Stimulated activated CD8-positive, alpha-beta memory T cell treated with anti-CD3 and anti-CD28 coated beads, Interleukin-2, amount 100 ng/mL, for 1 hour (primary cell): ENCODE measurements around the gene TTYH1.

Experiments used
- DNase-seq, 2 donors: peaks; one replicate each; pipeline ENCODE4 v3.0.0-alpha.2; 2020; ENCODE audit warnings: low read depth in 2 of 2

The TTYH1 gene

DNA sequence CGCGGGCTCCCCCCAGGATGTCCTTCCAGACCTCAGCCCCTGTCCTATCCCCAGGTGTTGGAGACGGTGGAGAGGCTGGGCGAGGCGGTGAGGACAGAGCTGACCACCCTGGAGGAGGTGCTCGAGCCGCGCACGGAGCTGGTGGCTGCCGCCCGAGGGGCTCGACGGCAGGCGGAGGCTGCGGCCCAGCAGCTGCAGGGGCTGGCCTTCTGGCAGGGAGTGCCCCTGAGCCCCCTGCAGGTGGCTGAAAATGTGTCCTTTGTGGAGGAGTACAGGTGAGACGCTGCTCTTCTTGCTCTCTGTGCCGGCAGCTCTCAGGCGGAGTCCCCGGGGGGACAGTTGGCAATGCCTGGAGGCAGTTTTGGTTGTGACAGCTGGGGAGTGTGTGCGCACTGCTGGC is 6.9 kb downstream of the TTYH1 start:
- no peak for DNase-seq

DNA sequence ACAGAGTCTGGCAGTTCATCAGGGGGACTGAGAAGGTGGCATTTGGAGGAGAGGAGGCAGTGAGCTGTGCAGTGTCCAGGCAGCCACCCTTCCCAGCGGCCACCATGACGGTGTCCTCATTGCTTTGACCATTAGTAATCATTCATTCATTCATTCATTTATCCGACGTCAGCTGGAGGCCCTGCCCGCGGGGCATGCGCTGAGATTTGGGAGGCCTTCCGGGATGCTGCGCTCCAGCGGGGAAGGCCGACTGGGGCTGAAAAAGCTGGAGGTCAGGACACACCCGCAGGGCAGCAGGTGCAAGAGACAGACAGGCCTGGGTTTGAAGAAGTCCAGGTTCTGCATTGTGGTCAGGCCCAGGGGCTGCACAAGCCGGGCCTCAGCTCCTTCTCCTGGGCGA is 8.9 kb downstream of the TTYH1 start:
- DNase-seq, result no peak

DNA sequence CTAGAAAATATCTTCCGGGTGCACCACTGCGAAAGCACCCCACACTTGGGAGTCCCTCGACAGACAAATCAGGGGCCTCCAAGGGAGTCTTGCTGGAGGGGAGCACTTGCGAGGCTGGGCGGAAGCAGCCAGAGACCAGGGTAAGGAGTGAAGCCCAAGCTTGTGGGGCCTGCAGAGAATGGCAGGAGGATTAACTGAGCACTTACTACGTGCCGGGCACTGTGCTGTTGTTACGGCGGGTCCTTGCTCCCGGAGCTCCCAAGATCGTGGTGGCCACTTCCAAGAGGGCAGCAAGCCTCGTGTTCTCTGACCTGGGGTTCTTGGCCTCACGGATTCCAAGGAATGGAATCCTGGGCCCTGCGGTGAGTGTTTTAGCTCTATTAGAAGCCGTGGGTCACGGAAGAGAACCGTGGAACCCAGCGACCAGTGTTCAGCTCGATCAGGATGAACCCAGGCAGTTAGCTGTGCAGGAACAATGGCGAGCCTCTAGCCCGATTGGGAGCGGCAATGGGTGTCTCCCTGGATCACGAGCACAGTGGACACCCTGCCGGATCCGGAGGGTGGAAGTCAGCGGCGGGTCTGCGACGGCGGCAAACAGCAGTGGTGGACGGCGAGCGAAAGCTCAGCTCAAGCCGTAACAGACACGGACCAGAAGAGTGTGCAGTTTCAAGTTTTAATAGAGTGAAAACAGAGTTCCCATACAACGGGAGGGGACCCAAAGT is 9.6 kb downstream of the TTYH1 start:
- no peak for DNase-seq

DNA sequence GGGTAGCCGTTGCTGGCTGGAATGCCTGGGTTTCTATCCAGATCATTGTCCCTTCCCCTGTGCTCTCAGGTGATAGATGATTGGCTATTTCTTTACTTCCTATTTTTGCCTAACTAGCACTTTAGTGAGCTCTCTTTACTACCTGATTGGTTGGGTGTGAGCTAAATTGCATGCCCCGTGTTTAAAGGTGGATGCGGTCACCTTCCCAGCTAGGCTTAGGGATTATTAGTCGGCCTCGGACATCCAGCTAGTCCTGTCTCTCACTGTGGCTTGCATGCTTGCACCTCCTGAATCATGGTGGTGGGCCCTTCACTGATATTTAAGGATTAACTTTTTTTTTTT is 10.1 kb downstream of the TTYH1 start:
- no peak for DNase-seq

DNA sequence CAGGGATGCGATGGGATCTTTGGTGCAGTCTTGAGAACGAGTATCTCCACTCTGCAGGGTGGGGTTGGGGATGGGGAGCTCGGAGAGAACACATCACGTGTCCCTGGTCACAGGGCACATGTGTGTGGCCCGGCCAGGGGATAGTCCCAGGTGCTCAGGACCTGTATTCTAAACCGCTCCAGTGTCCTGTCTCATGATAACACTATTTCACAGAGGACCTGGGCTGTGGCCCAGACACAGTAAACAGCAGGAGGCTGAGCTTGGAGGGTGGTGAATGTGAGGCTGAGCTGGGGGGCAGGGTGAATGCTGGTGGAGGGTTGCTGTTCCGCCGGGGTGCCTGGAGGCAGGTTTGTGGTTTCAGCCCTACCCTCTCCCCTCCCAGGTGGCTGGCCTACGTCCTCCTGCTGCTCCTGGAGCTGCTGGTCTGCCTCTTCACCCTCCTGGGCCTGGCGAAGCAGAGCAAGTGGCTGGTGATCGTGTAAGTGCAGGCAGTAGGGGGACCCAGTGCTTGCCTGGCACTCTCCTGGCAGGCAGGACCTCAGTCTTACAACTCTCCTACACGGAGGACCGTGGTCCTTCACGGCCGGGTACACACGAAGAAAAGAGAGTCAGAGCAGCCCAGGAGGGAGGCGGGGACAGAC is 11.1 kb downstream of the TTYH1 start:
- DNase-seq, result no peak

DNA sequence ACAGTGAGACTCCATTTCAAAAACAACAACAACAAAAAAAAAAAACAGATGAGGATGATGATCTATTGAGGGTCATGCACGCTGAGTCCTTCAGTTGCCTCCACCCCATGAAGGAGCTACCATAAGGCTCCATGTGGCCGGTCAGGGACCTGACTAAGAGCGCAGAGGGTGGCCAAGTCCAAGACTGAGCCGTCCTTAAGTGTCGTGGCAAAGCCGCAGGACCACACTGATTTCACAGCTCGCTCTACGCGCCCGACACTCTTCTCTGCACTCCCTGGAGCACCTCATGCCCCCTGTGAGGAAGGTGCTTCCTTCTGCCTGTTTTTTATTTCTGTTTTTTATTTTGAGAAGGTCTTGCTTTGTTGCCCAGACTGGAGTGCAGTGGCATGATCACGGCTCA is 12.3 kb downstream of the TTYH1 start:
- no peak for DNase-seq

DNA sequence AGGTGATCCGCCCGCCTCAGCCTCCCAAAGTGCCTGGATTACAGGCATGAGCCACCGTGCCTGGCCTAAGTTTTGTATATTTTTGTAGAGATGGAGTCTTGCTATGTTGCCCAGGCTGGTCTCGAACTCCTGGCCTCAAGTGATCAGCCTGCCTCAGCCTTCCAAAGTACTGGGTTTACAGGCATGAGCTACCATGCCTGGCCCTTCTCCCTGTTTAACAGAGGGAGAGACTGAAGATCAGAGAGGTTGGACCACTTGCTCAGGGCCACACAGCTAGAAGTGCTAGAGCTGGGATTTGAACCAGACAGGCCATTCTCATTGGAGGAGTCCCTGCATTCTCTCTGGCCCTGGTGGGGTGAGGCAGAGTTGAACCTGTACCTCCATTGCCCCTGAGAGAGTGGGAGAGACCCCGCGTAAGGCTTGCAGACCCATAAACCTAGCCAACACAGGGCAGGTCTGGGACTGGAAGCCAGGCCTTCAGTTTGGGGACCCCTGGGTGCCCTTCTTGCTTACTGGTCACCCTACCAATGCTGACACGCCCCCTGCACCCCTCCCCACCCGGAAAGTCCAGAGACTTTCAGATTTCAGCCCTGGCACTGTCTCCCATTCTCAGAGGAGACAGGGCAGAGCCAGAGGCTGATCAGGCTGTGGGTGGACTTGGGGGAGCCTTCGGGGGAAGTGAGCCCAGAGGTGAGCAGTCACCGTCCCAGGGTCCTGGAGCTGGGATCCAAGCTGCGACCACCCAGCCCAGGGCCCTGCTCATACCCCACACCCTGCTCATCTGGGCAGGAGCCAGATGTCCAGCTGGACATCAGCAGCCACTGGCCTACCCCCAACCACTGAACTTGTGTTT is 13.3 kb downstream of the TTYH1 start:
- DNase-seq, result no peak

DNA sequence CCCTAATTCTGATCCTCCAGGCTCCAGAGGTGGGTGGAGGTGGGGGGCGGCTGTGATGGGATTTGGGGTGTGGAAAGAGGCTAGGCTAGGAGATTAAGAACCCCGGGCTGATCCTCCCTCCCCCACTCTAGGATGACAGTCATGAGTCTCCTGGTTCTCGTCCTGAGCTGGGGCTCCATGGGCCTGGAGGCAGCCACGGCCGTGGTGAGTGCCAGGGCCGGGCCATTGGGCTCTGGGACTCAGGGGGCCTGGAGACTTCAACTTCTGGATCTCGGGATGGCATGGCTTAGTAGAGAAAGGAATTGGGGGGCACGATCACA is 13.9 kb downstream of the TTYH1 start:
- DNase-seq, result no peak

DNA sequence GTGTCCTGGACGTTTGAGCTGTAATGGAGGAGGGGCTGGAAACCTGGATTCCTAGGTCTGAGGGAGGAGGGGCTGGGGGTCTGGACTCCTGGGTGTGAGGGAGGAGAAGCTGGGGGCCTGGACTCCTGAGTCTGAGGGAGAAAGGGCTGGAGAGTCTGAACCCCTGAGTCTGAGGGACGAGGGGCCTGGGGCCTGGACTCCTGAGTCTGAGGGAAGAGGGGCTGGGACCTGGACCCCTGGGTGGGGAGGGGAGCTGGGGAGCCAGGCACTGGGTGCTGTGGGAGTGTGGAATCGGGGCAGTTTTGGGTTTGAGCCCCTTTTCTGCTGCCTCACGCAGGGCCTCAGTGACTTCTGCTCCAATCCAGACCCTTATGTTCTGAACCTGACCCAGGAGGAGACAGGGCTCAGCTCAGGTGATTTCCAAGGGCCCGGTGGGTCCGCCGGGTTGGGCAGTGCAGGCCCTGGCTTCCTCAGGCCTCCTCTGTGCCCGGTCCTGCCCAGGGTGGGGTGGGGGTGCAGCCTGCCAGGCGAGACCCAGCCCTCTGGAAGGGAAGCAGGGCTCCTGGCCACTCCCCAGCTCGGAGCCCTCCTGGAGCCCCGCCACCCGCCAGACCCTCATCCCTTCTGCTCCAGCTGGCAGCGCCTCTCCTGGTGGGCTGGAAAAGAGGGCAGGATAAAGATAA is 14.4 kb downstream of the TTYH1 start:
- no peak for DNase-seq

DNA sequence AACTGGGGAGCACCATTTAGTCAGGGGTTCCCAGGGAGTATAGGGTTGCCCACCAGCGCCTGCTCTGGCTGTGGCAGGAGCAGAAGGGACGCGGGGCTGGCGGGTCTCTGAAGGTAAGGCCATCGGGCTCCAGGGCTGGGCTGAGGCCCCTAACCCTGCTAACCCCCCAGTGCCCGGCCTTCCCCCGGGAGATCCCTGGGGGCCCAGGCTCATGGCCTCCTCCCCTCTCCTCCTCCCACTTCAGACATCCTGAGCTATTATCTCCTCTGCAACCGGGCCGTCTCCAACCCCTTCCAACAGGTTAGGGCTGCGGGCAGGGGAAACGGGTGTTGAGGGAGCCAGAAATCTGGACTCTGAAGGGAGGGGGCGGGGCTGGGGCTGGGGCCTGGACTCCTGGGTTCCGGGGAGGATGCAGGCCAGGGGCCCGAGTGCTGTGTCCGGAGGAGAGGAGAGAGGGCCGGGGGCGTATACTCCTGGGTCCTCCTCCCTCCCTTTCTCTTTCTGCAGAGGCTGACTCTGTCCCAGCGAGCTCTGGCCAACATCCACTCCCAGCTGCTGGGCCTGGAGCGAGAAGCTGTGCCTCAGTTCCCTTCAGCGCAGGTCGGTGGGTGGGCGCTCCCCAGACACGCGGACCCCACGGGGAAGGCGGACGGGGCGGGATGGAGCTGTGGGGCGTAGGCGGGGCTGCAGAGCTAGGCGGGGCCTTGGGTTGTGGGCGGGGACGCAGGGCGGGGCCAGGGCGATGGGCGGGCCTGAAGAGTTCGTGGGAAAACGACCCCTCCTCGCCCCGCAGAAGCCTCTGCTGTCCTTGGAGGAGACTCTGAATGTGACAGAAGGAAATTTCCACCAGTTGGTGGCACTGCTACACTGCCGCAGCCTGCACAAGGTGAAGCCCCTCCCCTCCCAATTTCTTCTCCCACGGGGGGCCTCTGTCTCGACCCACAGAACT is 15.3 kb downstream of the TTYH1 start:
- peak in 1 of 2 donors; percentile 16 for DNase-seq

DNA sequence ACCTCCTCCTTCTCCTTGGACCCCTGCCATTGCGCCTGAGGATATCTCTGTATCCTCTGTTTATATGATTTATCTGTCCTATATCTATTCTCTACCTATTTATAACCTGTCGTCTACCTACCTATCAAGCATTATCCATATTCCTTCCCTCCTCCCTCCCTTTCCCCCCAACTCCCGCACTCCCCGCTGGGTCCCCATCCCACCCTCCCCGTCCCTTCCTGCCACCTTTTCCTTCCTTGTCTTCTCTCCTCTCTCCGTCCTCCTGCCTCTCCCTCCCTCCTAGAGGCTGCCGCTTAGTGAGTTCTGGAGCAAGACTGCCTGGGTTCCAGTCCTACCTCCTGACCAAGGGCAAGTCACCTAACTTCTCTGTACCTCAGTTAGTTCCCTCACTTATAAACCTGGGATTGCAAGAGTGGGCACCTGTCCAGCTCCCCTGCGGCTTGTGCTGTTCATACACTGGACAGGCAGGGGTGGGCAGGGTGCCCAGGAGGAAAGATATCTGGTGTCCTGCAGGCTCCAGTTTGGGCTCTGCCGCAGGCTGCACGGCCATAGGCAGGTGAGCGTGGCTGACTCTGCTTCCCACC is 16.1 kb downstream of the TTYH1 start:
- no peak for DNase-seq

DNA sequence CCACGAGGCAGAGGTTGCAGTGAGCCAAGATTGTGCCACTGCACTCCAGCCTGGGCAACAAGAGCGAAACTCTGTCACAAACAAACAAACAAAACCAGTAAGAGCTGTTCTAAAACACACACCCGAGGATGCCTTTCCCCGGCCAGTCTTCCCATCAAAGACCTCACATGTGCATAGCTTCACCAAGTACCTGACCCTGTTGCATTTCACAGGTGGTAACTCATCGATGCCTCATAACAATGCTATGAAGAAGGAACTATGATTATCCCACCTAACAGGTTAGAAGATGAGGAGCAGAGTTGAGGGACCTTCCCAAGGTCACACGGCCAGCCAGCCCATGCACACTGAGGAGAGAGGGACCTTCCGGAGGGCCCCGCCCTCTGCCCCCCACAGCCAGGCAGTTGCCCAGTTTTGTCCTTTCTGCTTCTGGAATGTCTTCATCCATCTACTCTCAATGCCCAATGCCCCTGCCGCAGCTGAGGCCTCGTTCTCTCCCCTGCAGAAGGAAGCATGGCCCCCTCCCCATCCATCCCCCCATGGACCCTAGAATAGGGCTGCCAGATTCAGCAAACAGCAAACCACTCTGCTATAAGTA is 17.0 kb downstream of the TTYH1 start:
- DNase-seq, result no peak

DNA sequence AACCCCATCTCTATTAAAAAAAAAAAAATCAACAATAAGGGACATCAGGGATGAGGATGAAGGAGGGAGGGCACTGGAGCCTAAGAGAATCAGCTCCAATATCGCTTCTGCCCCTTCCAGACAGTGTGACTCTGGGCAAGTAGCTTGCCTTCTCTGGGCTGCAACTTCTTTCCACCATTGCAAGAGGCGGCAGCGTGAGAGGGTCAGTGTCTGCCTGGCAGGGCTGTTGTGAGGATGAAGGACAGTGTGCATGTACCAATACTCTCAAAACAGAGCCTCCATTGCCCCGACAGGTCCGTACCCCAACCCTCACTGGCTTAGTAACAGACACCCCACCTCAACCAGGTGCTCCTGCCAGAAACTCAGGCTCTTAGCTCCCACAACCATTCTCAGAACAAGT is 18.4 kb downstream of the TTYH1 start:
- DNase-seq, result no peak

DNA sequence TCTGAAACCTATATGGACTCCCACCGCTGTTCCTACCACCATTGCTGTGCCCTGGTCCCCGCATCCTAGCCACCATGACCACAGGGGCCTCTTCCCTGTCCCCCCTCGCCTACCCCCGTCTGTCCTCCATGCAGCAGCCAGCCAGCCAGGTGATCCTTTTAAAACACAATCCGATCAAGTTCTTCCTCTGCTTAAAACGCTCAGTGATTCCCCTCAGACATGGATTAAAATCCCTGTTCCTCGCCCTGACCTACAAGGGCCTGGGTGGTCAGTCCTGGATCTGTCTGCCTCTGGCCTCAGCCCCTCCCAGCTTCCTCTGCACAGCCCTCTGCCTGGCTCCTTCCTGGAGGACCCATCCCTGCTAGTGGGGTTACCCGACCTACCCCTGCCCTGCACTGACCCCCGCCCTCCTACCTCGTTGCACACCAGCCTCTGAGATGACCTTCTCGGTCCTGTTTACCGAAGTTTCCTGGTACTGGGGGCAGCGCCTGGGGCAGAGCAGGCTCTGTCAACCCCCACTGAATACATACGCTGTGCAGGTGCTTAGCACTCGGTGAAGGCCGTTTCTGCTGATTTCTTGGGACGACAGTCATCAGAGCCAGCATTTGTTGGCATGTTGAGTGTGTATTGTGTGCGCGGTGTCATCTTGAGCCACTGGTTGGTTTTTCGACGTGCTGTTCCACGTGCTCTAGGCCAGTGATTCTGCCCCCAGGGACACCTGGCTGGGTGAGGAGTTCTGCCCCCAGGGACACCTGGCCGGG is 19.0 kb downstream of the TTYH1 start:
- DNase-seq, result no peak

DNA sequence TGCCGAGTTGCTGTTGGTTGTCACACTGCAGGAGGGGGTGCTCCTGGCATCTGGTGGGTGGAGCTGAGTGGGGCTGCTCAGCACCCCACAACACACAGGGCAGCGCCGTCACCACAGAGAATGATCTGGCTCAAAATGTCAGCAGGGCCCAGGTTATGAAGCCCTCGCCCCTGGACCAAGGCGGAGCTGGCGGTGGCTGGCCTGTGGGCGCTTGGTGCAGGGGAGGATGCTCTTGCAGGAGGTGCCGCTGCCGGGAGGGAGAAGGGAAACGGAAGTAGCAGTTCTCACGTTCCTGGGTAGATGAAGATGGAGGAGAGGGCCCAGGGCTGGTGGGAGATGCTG is 19.6 kb downstream of the TTYH1 start:
- no peak for DNase-seq

DNA sequence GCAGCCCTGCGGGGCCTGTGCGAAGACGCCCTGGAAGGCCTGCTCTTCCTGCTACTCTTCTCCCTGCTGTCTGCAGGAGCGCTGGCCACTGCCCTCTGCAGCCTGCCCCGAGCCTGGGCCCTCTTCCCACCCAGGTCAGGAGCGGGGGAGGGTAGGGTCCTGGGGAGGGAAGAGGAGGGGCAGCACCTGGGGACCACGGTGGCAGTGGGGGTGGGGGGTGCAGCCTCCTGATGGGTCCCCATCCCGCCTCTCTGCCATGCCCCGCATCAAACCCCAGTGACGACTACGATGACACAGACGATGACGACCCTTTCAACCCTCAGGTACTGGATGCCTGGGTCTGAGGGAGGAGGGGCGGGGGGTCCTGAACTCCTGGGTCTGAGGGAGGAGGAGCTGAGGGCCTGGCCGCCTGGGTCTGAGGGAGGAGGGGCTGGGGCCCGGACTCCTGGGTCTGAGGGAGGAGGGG is 20.3 kb downstream of the TTYH1 start:
- DNase-seq, result no peak

DNA sequence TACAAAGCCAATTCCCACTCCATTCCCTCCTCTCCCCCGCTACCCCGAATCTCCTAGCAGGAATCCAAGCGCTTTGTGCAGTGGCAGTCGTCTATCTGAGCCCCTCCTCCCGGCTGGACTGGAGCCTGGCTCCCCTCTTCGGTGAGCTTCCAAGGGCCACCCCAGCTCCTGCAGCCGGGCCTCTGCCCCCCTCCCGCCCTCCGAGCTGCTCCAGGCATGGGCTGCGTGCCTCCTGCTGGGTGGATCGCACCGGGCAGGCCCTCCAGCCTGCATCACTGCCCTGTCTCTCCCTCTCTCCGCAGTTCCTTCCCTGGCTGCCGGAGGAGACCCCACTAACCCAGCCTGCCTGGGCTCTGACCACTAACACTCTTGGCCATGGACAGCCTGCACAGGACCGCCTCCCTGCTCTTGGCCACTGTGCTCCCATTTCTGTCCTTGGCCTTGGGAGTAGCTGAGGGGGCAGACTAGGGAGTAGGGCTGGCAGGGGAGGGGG is 20.8 kb downstream of the TTYH1 start:
- no peak for DNase-seq

DNA sequence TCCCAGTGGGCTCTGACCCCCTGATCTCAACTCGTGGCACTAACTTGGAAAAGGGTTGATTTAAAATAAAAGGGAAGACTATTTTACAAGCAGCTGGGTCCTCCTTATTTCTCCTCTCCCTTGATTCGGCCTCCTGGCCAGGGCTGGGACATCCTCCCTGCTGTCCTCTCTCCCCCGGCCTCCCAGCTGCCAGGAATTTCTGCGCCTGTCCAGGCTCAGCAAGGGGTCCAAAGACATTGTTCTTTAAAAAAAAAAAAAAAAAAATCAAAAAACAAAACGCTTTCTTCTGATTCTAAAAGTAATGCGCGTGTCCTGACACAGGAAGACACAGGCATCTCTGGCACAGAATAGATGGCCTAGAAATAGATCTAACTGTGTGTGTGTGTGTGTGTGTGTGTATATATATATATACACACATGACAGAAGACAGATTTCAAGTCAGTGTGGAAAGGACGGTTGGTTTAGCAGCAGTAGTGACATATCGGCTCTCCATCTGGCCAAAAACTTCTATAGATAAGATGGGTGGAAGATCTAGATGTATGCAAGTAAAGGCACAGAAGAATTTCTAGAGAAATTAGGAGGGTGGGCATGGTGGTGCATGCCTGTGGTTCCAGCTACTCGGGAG is 21.5 kb downstream of the TTYH1 start:
- DNase-seq, result no peak

DNA sequence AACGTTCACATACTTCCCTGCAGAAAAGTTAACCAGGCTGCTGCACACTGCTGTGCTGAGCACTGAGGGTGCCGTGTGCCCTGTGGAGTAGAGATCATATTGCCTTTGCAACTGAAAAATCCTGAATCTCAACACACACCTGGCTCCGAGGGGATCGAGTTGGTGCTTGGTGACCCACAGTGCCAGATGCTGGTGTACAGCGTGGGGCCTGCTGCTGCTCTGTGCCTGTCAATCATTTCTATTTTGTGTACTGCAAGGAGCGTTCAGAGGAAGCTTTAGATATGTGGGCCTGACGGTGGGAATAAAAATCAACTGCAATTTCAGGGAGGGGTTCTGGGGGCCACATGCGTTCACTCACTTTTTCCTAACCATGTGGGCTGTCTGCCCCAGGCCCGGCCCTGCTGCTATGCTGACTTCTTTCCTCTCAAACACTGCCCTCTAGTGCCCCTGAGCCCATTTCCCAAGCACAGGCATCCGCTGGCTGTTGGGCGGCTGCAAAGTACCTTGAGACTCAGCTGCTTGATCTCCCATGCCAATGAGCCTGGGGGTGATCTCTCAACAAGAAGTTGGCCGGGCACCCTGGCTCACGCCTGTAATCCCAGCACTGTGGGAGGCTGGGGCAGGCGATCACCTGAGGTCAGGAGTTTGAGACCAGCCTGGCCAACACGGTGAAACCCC is 24.0 kb downstream of the TTYH1 start:
- DNase-seq, result no peak
